ES-I3 (cell line): Measurements from ENCODE around the gene UTF1.

Experiments
- H3K36me3 ChIP-seq: 2 replicates; pipeline ENCODE4 v1.6.1; 2013; ENCODE audit warnings: mild to moderate bottlenecking, low read length, control low read depth, moderate library complexity; ENCODE audit not compliant: insufficient read depth
- H3K4me1 ChIP-seq: 2 replicates; pipeline ENCODE4 v1.6.1; 2013; ENCODE audit warnings: mild to moderate bottlenecking, control low read depth, low read length; ENCODE audit not compliant: insufficient read depth
- H3K9ac ChIP-seq: 2 replicates; pipeline ENCODE4 v1.6.1; 2013; ENCODE audit warnings: low read depth, mild to moderate bottlenecking, low read length, moderate library complexity
- H3K9me3 ChIP-seq: 2 replicates; pipeline ENCODE4 v1.6.1; 2013; ENCODE audit warnings: mild to moderate bottlenecking, low read length, moderate library complexity; ENCODE audit not compliant: control insufficient read depth, insufficient read depth

The UTF1 gene

DNA sequence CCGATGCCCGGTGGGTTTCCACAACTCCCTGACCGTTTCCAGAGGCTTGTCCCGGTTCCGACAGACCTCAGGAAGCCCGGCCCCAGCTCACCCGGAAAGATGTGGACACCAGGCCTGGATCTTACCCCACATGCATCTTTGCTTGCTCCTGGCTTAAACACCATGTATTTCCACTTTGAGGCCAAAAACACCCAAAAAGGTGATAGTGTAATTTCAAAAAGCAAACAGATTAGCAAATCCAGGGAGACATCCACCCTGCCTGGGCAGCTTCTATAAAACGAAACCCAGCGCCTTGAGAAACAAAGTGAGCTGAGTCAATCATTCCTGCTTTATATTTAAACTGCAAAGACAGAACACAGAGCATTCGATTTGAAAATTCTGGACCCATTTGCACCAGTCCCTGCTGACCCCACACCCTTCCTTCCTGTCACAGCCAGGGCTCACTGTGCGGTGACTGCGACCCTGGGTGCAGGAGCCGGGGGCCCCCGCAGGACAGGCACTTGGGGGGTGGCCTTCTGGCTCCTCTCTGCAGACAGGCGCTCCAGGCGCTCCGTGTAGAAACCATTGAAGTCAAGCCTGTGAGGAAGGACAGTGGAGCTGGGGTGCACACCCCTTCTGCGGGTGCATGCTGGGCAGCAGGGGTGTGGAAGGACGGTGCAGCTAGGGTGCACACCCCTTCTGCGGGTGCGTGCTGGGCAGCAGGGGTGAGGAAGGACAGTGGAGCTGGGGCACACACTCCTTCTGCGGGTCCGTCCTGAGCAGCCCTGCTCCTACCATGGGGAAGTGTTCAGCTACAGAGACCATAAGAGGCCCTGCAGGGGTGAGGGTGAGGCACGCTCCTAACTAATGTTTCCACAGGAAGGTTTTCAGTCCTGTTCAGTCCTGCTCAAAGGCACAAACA, 49.6 kb downstream of the UTF1 start:
- Histone ChIP-seq H3K36me3 (peaks cover 4% of the 10 kb centered on the region; the same call in 1 of the 2 replicates), H3K9me3 (no peaks in the 10 kb centered on the region), H3K4me1 (no peaks in the 10 kb centered on the region; the same call in 1 of the 2 replicates), H3K9ac (no peak overlapping the region)

DNA sequence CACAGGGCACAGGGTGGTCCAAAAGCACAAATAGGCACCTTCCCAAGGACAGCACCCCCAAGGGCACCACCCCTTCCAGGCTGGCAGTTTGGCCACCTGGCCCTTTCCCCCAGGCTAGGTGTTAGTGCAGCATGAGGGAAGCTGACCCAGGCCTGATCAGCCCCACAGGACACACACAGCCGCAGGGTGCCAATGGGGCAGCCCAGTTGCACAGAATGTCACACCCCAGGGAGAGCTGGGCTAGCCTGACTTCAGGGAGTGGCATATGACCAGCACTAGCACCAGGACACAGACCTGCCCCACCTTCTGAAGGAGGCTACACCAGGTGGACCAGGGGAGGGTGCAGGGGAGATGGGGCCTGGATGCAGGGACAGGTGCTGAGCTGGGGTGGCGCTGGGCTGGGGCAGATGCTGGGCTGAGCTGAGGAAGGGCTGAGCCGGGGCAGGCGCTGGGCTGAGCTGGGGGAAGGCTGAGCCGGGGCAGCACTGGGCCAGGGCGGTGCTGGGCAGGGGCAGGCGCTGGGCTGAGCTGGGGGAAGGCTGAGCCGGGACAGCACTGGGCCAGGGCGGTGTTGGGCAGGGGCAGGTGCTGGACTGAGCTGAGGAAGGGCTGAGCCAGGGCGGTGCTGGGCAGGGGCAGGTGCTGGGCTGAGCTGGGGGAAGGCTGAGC, 50.5 kb downstream of the UTF1 start:
- Histone ChIP-seq H3K4me1 (no peaks in the 10 kb centered on the region; the same call in 1 of the 2 replicates), H3K9ac (no peak overlapping the region), H3K9me3 (no peaks in the 10 kb centered on the region), H3K36me3 (peaks cover 4% of the 10 kb centered on the region; the same call in 1 of the 2 replicates)

DNA sequence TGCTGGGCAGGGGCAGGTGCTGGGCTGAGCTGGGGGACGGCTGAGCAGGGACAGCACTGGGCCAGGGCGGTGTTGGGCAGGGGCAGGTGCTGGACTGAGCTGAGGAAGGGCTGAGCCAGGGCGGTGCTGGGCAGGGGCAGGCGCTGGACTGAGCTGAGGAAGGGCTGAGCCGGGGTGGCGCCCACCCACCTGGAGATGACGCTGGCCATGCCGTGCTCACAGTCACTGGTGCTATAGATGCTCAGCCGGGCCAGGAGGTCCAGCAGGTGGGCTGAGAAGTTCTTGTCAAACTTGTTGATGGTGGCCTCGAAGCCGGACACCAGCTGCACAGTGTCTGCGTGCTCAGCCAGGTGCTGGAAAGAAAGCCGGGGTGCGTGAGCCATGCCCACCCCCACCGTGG, 51.1 kb downstream of the UTF1 start:
- Histone ChIP-seq H3K36me3 (peaks cover 4% of the 10 kb centered on the region; the same call in 1 of the 2 replicates), H3K9ac (no peak overlapping the region), H3K4me1 (no peaks in the 10 kb centered on the region; the same call in 1 of the 2 replicates), H3K9me3 (no peaks in the 10 kb centered on the region)
